MM.1S (cell line): ENCODE measurements around the gene NDUFV3.
"Not testable (repeated sequence)": the region's sequence is repeated elsewhere in the genome, so short reads cannot be mapped to it uniquely, and the experiment has no call there.

ENCODE experiments used
- DNase-seq: peaks from one replicate; pipeline ENCODE4 v3.0.0-alpha.2; 2015
- H2AFZ ChIP-seq: fragments of 300-600 bp; sonication (generic); 2 replicates; pipeline ENCODE4 v1.6.0; 2016; ENCODE audit warnings: antibody characterized with exemption, low read length
- H3F3A ChIP-seq: fragments of 300-600 bp; sonication (generic); 2 replicates; pipeline ENCODE4 v1.6.1; 2016; ENCODE audit warnings: mild to moderate bottlenecking, antibody characterized with exemption, low read length, moderate library complexity, mixed read lengths; ENCODE audit not compliant: insufficient read depth
- H3K27ac ChIP-seq: fragments of 300-600 bp; sonication (generic); 2 replicates; pipeline ENCODE4 v1.5.1; 2016; ENCODE audit warnings: mild to moderate bottlenecking, low read length
- H3K27me3 ChIP-seq: fragments of 300-600 bp; sonication (generic); replicated peaks from 2 replicates; pipeline ENCODE4 v1.6.0; 2016; ENCODE audit warnings: low read length; ENCODE audit not compliant: insufficient read depth
- H3K36me3 ChIP-seq: fragments of 300-600 bp; sonication (generic); replicated peaks from 2 replicates; pipeline ENCODE4 v1.6.1; 2016; ENCODE audit warnings: mild to moderate bottlenecking, low read length, mixed read lengths; ENCODE audit not compliant: insufficient read depth
- H3K4me1 ChIP-seq: fragments of 300-600 bp; sonication (generic); 2 replicates; pipeline ENCODE4 v1.6.1; 2016; ENCODE audit warnings: low read length, mixed read lengths
- H3K4me2 ChIP-seq: fragments of 300-600 bp; sonication (generic); 2 replicates; pipeline ENCODE4 v1.6.0; 2016; ENCODE audit warnings: low read depth, low read length
- H3K4me3 ChIP-seq: fragments of 300-600 bp; sonication (generic); 2 replicates; pipeline ENCODE4 v1.5.1; 2016; ENCODE audit warnings: low read length, mixed read lengths
- H3K79me2 ChIP-seq: fragments of 300-600 bp; sonication (generic); 2 replicates; pipeline ENCODE4 v1.6.1; 2016; ENCODE audit warnings: mixed run types, low read length, mixed read lengths
- H3K9ac ChIP-seq: fragments of 300-600 bp; sonication (generic); 2 replicates; pipeline ENCODE4 v1.6.1; 2016; ENCODE audit warnings: low read length, mixed read lengths
- H3K9me2 ChIP-seq: fragments of 300-600 bp; sonication (generic); replicated peaks from 2 replicates; pipeline ENCODE4 v1.6.1; 2016; ENCODE audit warnings: mild to moderate bottlenecking, low read length, mixed read lengths; ENCODE audit not compliant: insufficient read depth
- H3K9me3 ChIP-seq: fragments of 300-600 bp; sonication (generic); replicated peaks from 2 replicates; pipeline ENCODE4 v1.6.1; 2016; ENCODE audit warnings: mild to moderate bottlenecking, low read length, mixed read lengths; ENCODE audit not compliant: insufficient read depth
- H4K20me1 ChIP-seq: fragments of 300-600 bp; sonication (generic); 2 replicates; pipeline ENCODE4 v1.6.1; 2016; ENCODE audit warnings: mild to moderate bottlenecking, low read length, moderate library complexity, mixed read lengths; ENCODE audit not compliant: insufficient read depth
- CTCF ChIP-seq: fragments of 300-600 bp; sonication (generic); IDR thresholded peaks from 2 replicates; pipeline ENCODE4 v1.5.1; 2016; ENCODE audit warnings: antibody characterized with exemption, low read length, mixed read lengths
- EZH2 ChIP-seq: fragments of 300-600 bp; sonication (generic); optimal IDR thresholded peaks from 2 replicates; pipeline ENCODE3; 2017; ENCODE audit warnings: low read depth, mild to moderate bottlenecking, antibody characterized with exemption, low read length, mixed read lengths
- EZH2phosphoT487 ChIP-seq: fragments of 300-600 bp; sonication (generic); IDR thresholded peaks from 2 replicates; pipeline ENCODE4 v1.6.1; 2018; ENCODE audit warnings: antibody characterized with exemption, low read length

The NDUFV3 gene

GRCh38 chr21:42941696-42942085 is 48.6 kb downstream of the NDUFV3 start:
- H3K9ac ChIP-seq, result no peak overlapping the region
- H3K9me2 ChIP-seq, result no peaks in the 10 kb centered on the region
- no peaks in the 10 kb centered on the region for H3K36me3 ChIP-seq
- no peaks in the 10 kb centered on the region for H3K79me2 ChIP-seq
- H3K4me3 ChIP-seq, result no peak overlapping the region
- peak; percentile 5 for DNase-seq
- no peak overlapping the region for H2AFZ ChIP-seq
- no peaks in the 10 kb centered on the region for H3K9me3 ChIP-seq
- no peak overlapping the region for H3K27ac ChIP-seq
- no peaks in the 10 kb centered on the region for H3F3A ChIP-seq
- no peaks in the 10 kb centered on the region for H3K27me3 ChIP-seq
- H4K20me1 ChIP-seq, result no peaks in the 10 kb centered on the region
- peaks cover 6% of the 10 kb centered on the region for H3K4me1 ChIP-seq
- no peak overlapping the region for H3K4me2 ChIP-seq
- TF ChIP-seq EZH2phosphoT487 (no peak), EZH2 (no peak)

DNA sequence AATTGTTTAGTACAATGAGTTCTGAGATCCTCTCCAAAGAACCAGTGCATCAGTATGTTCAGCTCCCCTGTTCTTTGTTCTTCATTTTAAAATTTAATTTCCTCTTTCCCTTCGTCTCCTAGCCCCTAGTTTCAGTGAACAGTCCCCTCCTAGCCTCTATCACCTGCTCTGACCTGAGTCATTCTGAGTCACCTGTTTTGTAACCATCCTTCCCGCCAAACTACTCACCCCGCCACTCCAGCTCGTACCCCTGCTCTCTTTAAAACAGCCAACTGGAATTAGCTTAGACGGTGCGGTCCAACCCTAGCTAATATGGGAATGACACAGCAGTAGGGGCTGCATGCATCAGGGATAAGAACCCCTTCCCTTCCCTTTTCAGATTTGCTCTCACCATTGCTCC is 49.1 kb downstream of the NDUFV3 start:
- peaks cover 5% of the 10 kb centered on the region for H3K4me1 ChIP-seq
- no peaks in the 10 kb centered on the region for H3F3A ChIP-seq
- no peak for DNase-seq
- H3K4me2 ChIP-seq, result no peak overlapping the region
- H3K4me3 ChIP-seq, result no peak overlapping the region
- H3K9me3 ChIP-seq, result no peaks in the 10 kb centered on the region
- H3K27me3 ChIP-seq, result no peaks in the 10 kb centered on the region
- no peak overlapping the region for H2AFZ ChIP-seq
- no peak overlapping the region for H3K27ac ChIP-seq
- no peaks in the 10 kb centered on the region for H4K20me1 ChIP-seq
- H3K9ac ChIP-seq, result no peak overlapping the region
- H3K79me2 ChIP-seq, result no peaks in the 10 kb centered on the region
- no peaks in the 10 kb centered on the region for H3K9me2 ChIP-seq
- H3K36me3 ChIP-seq, result no peaks in the 10 kb centered on the region
- TF ChIP-seq EZH2phosphoT487 (no peak), CTCF (no peak), EZH2 (no peak)

DNA sequence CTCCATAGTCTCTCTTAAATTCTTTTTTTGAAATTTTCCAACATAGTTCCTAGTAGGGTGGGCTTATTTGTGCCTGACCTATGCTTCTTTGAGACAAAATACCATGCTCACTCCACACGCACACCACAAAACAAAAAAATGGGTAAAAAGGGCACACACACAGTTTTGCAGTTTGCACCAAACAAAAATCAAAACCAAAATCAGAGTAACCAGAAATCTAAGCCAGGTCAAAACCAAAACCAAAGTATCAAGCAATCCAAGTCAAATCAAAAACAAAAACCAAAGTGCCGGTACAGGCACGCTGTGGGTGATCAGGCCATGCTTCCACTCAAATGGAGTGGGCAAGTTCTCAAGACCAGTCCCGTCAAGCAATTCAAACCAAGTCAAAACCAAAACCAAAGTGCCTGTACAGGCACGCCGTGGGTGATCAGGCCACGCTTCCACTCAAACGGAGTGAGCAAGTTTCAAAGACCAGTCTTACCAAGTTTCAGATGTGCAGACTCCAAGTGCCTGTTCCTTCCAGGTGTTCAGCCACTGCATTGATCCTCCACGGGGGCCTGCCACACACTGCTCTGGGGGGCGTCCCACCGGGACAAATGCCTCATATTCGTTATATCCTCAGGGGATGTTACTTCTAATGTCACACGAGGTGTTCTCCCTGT is 56.1 kb downstream of the NDUFV3 start:
- H3K4me2 ChIP-seq, result peak overlapping the region; percentile 85
- H3K4me1 ChIP-seq, H3K9me3 ChIP-seq, H3K36me3 ChIP-seq, H3K27me3 ChIP-seq, H3K79me2 ChIP-seq, H3K9me2 ChIP-seq, H3F3A ChIP-seq, H4K20me1 ChIP-seq: not testable (repeated sequence)
- peak overlapping the region; percentile 66 for H3K27ac ChIP-seq
- peak overlapping the region; percentile 59 for H3K4me3 ChIP-seq
- peak; percentile 70 for DNase-seq
- peak overlapping the region; percentile 51 for H3K9ac ChIP-seq
- H2AFZ ChIP-seq, result peak overlapping the region; percentile 76

GRCh38 chr21:42951193-42951592 is 58.1 kb downstream of the NDUFV3 start:
- not testable (repeated sequence) for H3F3A ChIP-seq, H3K27ac ChIP-seq, H3K36me3 ChIP-seq, DNase-seq, H3K4me2 ChIP-seq, H2AFZ ChIP-seq, H4K20me1 ChIP-seq, H3K4me1 ChIP-seq, H3K9ac ChIP-seq, H3K27me3 ChIP-seq, H3K79me2 ChIP-seq, H3K9me2 ChIP-seq, H3K4me3 ChIP-seq, H3K9me3 ChIP-seq
